Measurements from ENCODE around the gene BPGM.
"Not testable (repeated sequence)": the region's sequence is repeated elsewhere in the genome, so short reads cannot be mapped to it uniquely, and the experiment has no call there.

The BPGM gene

DNA sequence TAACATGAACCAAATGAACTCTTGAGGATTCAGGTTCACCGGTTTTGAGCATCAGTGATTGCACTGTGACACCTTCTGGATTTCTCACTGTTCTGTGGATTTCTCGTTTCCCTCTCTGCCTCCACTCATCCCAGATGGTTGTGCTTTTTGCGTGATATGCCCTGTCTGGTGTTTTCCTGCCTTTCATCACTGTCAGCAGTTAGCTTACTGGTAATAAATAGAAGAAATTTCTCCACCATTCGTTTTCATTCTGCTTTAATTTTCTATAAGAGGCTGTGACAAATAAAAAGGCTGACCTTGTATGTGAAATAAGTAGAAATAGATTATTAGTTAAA, 16.2 kb downstream of the BPGM start:
- Histone ChIP-seq H2AFZ (ENCODE audit: low read length) (no peak overlapping the region), H3K4me2 (ENCODE audit: low read depth, low read length, poor library complexity, severe bottlenecking) (no peak overlapping the region)

DNA sequence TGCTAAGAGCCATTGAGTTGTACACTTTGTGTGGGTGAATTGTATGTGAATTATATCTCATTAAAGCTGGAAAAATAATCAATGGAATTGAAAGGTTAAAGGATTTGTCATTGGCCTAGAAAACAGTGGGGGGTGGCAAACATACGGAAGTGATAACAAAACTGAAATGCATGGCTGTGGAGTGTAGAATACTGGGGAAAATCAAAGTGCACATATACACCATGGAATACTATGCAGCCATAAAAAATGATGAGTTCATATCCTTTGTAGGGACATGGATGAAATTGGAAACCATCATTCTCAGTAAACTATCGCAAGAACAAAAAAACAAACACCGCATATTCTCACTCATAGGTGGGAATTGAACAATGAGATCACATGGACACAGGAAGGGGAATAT, 18.4 kb downstream of the BPGM start:
- H3K9me2 ChIP-seq (replicated peaks; ENCODE audit: low read depth, low read length); H3K36me3 ChIP-seq (ENCODE audit: insufficient read depth, low read length); H3K4me3 ChIP-seq (ENCODE audit: low read length, poor library complexity, severe bottlenecking); H4K20me1 ChIP-seq (ENCODE audit: insufficient read depth, low read length, poor library complexity, severe bottlenecking); H3K9ac ChIP-seq (ENCODE audit: low read depth, low read length, poor library complexity, severe bottlenecking); H3K27me3 ChIP-seq (ENCODE audit: insufficient read depth, low read length, poor library complexity, severe bottlenecking); H3K79me2 ChIP-seq (ENCODE audit: insufficient read depth, low read length); H3F3A ChIP-seq (ENCODE audit: low read depth); H2AFZ ChIP-seq (ENCODE audit: low read length); H3K4me2 ChIP-seq (ENCODE audit: low read depth, low read length, poor library complexity, severe bottlenecking); H3K9me3 ChIP-seq (ENCODE audit: insufficient read depth, low read depth, low read length): not testable (repeated sequence)
- H3K4me1 ChIP-seq (ENCODE audit: insufficient read depth, low read length, poor library complexity, severe bottlenecking), result peaks cover 13% of the 10 kb centered on the region

More for the DNA sequence above, 16.2 kb downstream of the BPGM start:
- Histone ChIP-seq H3K27me3 (ENCODE audit: insufficient read depth, low read length, poor library complexity, severe bottlenecking) (no peaks in the 10 kb centered on the region), H3K9me3 (ENCODE audit: insufficient read depth, low read depth, low read length) (no peaks in the 10 kb centered on the region), H3K4me3 (ENCODE audit: low read length, poor library complexity, severe bottlenecking) (no peak overlapping the region), H3K4me1 (ENCODE audit: insufficient read depth, low read length, poor library complexity, severe bottlenecking) (no peaks in the 10 kb centered on the region), H3F3A (ENCODE audit: low read depth) (no peaks in the 10 kb centered on the region), H3K79me2 (ENCODE audit: insufficient read depth, low read length) (no peaks in the 10 kb centered on the region), H3K9ac (ENCODE audit: low read depth, low read length, poor library complexity, severe bottlenecking) (no peak overlapping the region), H3K9me2 (replicated peaks; ENCODE audit: low read depth, low read length) (no peaks in the 10 kb centered on the region), H3K36me3 (ENCODE audit: insufficient read depth, low read length) (peaks cover 10% of the 10 kb centered on the region; the same call in 1 of the 2 replicates), H4K20me1 (ENCODE audit: insufficient read depth, low read length, poor library complexity, severe bottlenecking) (no peaks in the 10 kb centered on the region)
- TF ChIP-seq EZH2phosphoT487 (IDR thresholded peaks at IDR 0.05; ENCODE audit: borderline replicate concordance), result no peak
- TF ChIP-seq, protein P1, sequence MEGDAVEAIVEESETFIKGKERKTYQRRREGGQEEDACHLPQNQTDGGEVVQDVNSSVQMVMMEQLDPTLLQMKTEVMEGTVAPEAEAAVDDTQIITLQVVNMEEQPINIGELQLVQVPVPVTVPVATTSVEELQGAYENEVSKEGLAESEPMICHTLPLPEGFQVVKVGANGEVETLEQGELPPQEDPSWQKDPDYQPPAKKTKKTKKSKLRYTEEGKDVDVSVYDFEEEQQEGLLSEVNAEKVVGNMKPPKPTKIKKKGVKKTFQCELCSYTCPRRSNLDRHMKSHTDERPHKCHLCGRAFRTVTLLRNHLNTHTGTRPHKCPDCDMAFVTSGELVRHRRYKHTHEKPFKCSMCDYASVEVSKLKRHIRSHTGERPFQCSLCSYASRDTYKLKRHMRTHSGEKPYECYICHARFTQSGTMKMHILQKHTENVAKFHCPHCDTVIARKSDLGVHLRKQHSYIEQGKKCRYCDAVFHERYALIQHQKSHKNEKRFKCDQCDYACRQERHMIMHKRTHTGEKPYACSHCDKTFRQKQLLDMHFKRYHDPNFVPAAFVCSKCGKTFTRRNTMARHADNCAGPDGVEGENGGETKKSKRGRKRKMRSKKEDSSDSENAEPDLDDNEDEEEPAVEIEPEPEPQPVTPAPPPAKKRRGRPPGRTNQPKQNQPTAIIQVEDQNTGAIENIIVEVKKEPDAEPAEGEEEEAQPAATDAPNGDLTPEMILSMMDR (conservative IDR thresholded peaks at IDR 0.05; ENCODE audit: low read length), result no peak

DNA sequence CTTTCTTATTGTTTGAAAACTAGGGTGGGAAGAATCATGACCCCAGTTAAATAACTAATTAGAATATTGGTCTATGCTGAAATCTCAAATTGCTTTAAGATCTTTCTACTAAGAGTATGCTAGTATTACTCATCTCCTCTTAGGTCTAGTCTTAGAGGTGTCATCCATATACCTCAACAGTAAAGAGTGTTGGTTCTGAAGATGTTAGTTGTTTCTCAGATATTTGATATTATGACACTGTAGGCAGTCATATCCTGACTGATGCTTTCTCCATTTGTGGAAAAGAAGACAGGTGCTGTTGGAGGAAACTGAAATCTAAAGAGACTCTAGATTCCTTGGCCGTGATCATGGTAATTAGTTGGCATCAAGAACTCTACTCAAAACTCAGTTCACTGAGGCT, 21.2 kb downstream of the BPGM start:
- TF ChIP-seq, protein P1 (conservative IDR thresholded peaks at IDR 0.05; ENCODE audit: low read length), result no peak
- no peak for TF ChIP-seq EZH2phosphoT487 (IDR thresholded peaks at IDR 0.05; ENCODE audit: borderline replicate concordance)
- no peaks in the 10 kb centered on the region for H3K27me3 ChIP-seq (ENCODE audit: insufficient read depth, low read length, poor library complexity, severe bottlenecking)
- no peak overlapping the region for H3K9ac ChIP-seq (ENCODE audit: low read depth, low read length, poor library complexity, severe bottlenecking)
- no peak overlapping the region for H3K4me3 ChIP-seq (ENCODE audit: low read length, poor library complexity, severe bottlenecking)
- H3K9me2 ChIP-seq (replicated peaks; ENCODE audit: low read depth, low read length), result no peaks in the 10 kb centered on the region
- no peaks in the 10 kb centered on the region for H3K79me2 ChIP-seq (ENCODE audit: insufficient read depth, low read length)
- H3K4me2 ChIP-seq (ENCODE audit: low read depth, low read length, poor library complexity, severe bottlenecking), result no peak overlapping the region
- no peak overlapping the region for H2AFZ ChIP-seq (ENCODE audit: low read length)
- no peaks in the 10 kb centered on the region; the same call in 1 of the 2 replicates for H3K36me3 ChIP-seq (ENCODE audit: insufficient read depth, low read length)
- H3F3A ChIP-seq (ENCODE audit: low read depth), result 0 out of 2 replicates have a peak, but pooled peaks cover 3% of the 10 kb centered on the region
- no peaks in the 10 kb centered on the region for H3K9me3 ChIP-seq (ENCODE audit: insufficient read depth, low read depth, low read length)
- peaks cover 31% of the 10 kb centered on the region for H3K4me1 ChIP-seq (ENCODE audit: insufficient read depth, low read length, poor library complexity, severe bottlenecking)
- H4K20me1 ChIP-seq (ENCODE audit: insufficient read depth, low read length, poor library complexity, severe bottlenecking), result no peaks in the 10 kb centered on the region

DNA sequence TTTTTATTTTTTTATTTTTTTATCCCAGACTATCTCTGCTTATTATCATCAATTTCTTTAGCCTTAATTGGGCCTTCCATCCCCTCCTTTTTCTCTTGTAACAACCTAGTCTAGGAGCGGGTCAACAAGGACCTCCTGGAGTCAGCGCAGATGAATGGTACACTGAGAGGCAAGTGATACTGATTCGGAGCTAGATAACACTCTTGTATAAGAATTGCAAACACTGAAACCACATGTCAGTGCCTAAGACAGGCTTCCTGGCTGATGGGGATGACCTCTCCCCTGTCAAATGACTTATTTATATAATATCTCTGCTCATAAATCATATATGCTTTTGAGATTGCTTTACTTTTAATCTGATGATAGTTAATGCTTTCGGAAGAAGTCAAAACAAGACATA, 22.7 kb downstream of the BPGM start:
- H3K9ac ChIP-seq (ENCODE audit: low read depth, low read length, poor library complexity, severe bottlenecking), result no peak overlapping the region
- H3K4me2 ChIP-seq (ENCODE audit: low read depth, low read length, poor library complexity, severe bottlenecking), result peak overlapping the region; percentile 59
- no peaks in the 10 kb centered on the region for H3K9me3 ChIP-seq (ENCODE audit: insufficient read depth, low read depth, low read length)
- H3K79me2 ChIP-seq (ENCODE audit: insufficient read depth, low read length), result no peaks in the 10 kb centered on the region
- H3K36me3 ChIP-seq (ENCODE audit: insufficient read depth, low read length), result no peaks in the 10 kb centered on the region; the same call in 1 of the 2 replicates
- no peaks in the 10 kb centered on the region for H3K27me3 ChIP-seq (ENCODE audit: insufficient read depth, low read length, poor library complexity, severe bottlenecking)
- H2AFZ ChIP-seq (ENCODE audit: low read length), result no peak overlapping the region
- peaks cover 31% of the 10 kb centered on the region for H3K4me1 ChIP-seq (ENCODE audit: insufficient read depth, low read length, poor library complexity, severe bottlenecking)
- H3K4me3 ChIP-seq (ENCODE audit: low read length, poor library complexity, severe bottlenecking), result peak overlapping the region; percentile 56
- H3K9me2 ChIP-seq (replicated peaks; ENCODE audit: low read depth, low read length), result no peaks in the 10 kb centered on the region
- H3F3A ChIP-seq (ENCODE audit: low read depth), result 0 out of 2 replicates have a peak, but pooled peaks cover 3% of the 10 kb centered on the region
- H4K20me1 ChIP-seq (ENCODE audit: insufficient read depth, low read length, poor library complexity, severe bottlenecking), result no peaks in the 10 kb centered on the region
- TF ChIP-seq EZH2phosphoT487 (IDR thresholded peaks at IDR 0.05; ENCODE audit: borderline replicate concordance), result no peak
- TF ChIP-seq, protein P1 (conservative IDR thresholded peaks at IDR 0.05; ENCODE audit: low read length), result no peak

Data from Loucy (cell line).